T-helper 1 cell treated with Interleukin-12 subunit alpha and Interleukin-12 subunit beta and Interleukin-4 antibody, amounts not matched to agents 30 ng/mL and 1 ng/mL, for 36 hours (primary cell): ENCODE results near the gene SLC25A30. TPM values are rescaled to one million over a fixed set of nuclear protein-coding genes. Genes with fewer than 3 reads are reported as not detected.

ENCODE experiments used
- intact Hi-C: fragments of 100-400 bp; cut with micrococcal nuclease; formaldehyde crosslinking; loops from one replicate; pipeline ENCODE4 v1.15.1; 2024
- total RNA-seq: library from RNA; stranded (reverse); gene quantifications from 2 replicates; pipeline ENCODE4 v1.2.3, GENCODE V29; 2022

Gene SLC25A30, protein sequence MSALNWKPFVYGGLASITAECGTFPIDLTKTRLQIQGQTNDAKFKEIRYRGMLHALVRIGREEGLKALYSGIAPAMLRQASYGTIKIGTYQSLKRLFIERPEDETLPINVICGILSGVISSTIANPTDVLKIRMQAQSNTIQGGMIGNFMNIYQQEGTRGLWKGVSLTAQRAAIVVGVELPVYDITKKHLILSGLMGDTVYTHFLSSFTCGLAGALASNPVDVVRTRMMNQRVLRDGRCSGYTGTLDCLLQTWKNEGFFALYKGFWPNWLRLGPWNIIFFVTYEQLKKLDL
- total RNA-seq, result 22.6 and 26.7 TPM in 2 replicates

DNA sequence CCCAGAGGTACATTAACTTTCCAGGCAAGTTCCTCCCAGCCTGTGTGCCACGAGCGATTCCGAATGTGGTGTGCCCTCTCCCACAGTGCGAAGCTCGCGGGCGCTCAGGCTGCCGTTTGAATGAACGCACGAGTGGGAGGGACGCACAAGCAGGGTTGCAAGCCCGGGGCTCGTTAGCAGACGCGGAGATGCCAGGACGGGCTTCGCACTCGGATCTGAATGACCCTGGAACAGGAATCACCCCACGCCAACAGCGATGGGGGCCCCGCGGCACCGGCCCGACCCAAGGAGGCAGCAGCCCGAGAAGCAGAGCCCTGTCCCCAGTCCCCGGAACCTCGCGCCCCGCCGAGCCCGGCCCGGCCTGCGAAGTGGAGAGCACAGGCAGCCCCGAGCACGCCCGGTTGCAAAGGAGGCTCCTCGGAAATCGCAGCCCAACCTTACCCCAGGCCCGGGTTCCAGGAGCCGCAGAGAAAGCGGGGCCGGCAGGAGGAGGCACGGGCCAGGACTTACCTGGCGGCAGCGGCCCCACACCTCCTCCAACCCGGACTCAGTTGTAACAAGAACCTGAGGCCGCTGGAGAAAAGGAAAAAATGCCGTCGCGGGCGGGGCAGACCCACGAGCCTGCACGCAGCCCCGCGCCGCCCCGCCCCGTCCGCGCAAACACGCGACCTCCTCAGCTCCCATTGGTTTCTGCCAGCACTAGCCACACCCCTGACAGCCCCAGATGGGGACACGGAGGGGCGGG is at the start of gene SLC25A30:
SLC25A30 (minus strand) TSS at position 584 of the 745 bp plus-strand sequence. CDS start 6,948 bp downstream, outside the sequence.
- intact Hi-C loops, result loop anchor here (1.0 to 5.0 kb wide), 11 partner anchors 19 to 841 kb away; partner anchors contain the start of genes COG3, LCP1, TPT1 and TSC22D1

DNA sequence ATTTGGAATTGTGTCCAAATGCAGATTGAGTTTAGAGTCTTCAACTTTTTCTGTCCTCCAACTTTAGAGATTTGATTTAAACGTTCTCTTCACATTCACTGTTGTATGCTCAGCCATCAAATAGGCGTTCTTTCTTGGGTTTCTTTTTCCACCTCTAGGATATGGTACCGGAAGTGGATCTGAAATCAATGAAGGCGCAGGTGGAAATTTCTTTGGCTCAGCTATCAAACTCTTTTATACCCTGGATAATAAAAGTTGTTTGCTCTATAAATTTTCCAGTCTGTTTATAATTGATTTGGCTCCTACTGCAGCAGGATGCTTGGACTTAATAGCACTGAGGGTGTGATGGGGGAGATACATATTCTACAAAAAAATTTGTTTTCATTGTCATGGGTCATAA is 48.2 kb upstream of the SLC25A30 start:
- intact Hi-C loops, result no loop called here

DNA sequence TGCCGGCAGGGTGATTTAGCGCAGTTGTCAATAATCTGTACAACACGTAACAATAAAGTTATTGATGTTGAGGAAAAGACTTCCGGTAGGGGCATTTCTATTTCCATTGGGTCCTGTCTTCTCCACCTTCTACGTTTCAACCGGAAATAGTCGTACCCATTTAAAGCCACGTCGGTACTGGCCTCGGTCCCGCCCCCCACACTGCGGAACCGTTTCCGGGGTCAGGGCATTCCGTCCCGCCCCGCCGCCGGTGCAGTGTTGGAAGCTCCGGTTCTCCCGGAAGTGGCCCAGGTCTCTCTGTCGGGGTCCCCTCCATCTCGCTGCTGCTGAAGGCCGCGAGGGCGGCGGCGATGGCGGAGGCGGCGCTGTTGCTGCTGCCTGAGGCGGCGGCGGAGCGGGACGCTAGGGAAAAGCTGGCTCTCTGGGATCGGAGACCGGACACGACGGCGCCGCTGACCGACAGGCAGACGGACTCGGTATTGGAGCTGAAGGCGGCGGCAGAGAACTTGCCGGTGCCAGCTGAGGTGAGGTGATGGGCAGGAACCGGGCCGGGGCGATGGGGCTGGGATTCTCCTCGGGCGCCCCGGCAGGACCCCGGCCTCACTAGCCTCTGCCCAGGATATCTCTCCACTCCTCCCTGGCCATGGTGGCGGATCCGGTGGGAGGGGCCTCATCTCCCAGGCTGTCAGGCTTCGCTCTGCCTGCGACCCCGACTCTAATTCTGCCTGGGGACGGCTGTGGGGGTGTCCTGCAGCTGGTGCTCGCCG is 46.7 kb upstream of the SLC25A30 start, which contains the start of gene COG3:
COG3 (plus strand) TSS at position 253 of the 767 bp plus-strand sequence; CDS start at position 351, 98 bp downstream.
- intact Hi-C loops, result loop anchor here (1.0 to 2.0 kb wide), 15 partner anchors 24 to 1090 kb away; partner anchors contain the start of genes GPALPP1, GTF2F2, LRRC63 and NUFIP1

DNA sequence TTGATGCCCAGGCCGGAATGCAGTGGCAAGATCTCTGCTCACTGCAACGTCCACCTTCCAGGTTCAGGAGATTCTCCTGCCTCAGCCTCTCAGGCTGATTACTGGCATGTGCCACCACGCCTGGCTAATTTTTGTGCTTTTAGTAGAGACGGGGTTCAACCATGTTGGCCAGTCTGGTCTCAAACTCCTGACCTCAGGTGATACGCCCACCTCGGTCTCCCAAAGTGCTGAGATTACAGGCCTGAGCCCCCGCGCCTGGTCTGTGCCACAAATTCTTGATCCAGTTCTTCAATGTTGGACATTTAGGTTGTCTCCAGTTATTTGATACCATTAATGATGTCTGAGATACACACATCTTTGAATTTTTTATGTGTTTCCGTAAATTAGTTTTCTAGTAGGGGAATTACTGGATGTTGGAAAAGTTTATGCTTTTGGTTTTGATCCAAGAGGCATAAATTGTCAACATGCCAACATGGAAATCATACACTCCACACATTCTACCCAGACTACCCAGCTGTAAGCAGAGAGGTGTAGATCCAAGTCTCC is 46.0 kb upstream of the SLC25A30 start:
- intact Hi-C loops, result loop anchor here (1.0 to 2.0 kb wide), 14 partner anchors 23 to 1091 kb away; partner anchors contain the start of genes GPALPP1, GTF2F2, LRRC63 and NUFIP1

DNA sequence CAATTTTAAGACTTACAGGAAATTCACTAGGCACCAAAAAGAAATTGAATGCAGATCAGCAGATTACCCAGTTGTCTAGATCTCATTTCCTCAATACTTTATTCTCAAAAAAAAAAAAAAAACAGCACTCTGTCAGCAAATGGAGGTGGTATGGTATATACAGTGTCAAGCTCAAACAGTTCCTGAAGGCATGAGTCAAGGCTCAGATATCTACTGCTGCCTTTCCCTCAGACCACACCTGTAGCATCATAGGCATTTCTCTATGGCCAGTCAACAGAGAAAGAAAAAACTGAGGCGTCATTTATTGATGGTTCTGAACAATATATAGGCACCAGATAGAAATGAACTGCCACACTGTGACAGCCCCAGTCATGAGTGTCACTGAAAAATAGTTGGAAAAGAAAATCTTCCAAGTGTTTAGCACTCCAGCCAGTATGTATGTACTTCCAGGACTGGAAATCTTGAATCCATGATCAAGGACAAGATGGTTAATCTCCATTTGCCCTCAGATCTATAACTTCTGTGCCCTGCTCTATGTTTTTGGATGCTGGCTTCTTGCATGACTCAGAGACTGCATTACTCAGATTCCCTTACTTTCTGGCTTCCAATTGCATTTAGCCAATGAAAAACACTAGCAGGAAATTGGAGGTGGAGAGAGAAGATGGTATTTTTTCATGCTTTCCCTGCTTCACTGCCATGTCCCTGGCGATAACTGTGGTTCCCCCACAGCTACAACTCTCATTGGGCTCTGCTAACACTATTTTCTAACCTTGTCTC is 38.2 kb upstream of the SLC25A30 start:
- intact Hi-C loops, result no loop called here

DNA sequence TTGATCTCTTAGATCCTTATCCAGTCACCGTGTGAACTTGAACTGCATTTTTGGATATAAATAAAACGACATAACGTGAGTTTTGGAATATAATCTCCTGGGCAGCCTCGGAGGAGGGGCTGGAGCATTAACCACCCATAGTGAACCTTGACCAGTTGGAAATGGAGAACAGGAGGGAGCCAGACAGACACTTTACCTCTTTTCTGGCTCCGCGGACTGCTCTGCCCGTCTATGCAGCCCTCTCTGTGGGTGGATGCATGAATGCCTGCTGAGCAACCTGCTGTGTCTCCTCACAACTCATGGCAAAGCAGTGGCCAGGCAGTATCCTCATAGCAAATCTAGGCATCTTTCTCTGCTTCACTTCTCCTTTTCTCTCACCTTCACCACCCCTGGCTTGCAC is 36.0 kb upstream of the SLC25A30 start:
- intact Hi-C loops, result no loop called here

DNA sequence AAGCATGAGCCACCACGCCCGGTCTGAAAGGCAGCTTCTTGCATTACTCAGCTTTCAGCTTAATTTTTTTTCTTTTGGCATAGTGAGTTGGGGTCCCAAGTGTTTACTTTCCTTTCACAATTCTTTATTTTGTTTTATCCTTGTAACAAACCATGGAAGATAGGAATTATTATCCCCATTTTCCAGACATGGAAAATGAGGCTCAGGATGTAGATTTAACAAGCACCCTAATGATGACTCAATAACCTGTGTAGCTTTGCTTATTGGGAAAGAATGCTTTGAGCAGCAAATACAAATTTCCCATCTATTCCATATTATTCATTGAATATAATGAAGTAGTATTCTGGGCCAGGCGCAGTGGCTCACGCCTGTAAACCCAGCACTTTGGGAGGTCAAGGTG is 33.1 kb upstream of the SLC25A30 start:
- intact Hi-C loops, result no loop called here

DNA sequence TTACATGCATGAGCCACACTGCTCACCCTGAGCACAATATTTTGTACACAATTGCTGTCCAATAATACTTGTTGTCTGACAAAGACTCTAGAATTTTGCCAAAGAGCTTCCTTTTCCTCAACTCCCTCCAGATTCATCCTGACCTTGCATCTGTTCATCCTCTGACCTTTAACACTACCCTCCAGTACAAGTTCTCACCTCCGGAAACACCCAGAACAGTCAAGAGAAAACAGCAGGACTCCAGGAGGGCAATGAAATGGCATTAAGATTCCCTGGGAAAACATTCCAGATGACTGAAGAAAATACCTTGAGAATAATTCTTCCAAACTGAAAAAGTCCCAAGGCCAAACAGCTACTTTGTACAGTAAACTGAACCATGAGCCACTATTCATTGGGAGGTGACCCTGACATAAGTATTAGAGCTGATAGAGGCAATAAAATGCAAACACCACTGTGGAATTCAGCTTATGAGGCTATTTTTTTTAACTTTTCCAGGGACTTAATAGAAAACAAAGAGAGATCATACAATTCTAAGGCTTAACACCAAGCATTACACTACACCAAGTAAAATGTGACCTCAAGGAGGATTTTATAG is 30.9 kb upstream of the SLC25A30 start:
- intact Hi-C loops, result loop anchor here (1.0 kb wide), 1 partner anchor 17 kb away; no protein-coding TSS in a partner anchor

DNA sequence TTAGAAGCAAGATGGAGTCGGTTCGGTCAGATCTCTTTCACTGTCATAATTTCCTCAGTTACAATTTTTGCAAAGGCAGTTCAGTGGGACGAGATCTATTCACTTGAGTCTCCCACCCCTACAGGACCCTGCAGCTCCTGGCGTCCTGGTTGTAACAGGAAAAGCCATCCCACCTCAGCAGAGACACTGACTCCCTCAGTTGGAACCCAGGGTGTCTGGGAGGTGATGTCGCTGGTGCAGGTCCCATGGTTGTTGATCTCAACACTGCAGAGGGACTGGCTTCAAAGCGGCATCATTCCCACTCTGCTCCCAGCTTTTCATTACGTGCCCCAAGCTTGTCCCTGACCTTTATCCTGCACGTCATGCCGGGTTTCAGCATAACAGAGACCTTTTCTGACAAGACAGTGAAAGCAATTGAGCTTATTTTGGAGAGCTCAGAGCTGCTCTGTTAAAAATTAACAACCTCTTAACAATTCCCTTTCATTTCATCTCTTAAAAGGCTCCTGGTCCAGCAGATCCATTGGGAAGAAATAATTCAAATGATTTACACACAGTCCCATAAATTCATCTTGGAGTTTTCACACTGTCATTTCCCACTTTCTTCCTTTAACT is 29.0 kb upstream of the SLC25A30 start:
- intact Hi-C loops, result no loop called here

DNA sequence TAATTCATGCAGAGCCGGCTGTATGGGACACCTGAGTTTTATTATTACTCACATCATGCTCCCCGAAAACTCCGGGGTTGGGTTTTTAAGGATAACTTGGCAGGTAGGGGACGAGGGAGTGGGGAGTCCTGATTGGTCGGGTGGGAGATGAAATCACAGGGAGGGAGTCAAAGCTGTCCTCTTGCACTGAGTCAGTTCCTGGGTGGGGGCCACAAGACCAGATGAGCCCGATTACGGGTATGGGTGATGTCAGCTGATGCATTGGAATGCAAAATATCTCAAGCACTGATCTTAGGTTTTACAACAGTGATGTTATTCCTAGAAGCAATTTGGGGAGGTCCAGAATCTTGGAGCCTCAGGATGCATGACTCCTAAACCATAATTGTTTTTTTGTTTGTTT is 28.0 kb upstream of the SLC25A30 start:
- intact Hi-C loops, result no loop called here

DNA sequence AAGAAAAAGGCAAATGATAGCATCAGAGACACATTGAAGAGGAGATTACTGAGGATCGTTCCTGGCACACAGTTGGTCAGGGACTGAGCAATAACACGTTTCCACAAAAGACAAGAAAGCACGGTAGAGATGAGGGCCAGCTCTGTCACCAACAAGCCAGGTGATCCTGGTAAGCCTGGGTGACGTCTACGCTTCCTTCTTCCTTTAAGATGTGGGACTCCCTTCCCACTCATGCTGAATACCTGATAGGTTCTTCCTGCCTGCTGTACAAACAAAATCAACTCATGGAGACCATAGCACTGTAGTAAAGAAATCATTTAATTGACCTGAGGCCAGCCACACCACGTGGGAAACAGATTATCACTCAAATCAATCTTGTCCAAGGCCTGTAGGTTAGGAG is 26.9 kb upstream of the SLC25A30 start:
- intact Hi-C loops, result no loop called here

DNA sequence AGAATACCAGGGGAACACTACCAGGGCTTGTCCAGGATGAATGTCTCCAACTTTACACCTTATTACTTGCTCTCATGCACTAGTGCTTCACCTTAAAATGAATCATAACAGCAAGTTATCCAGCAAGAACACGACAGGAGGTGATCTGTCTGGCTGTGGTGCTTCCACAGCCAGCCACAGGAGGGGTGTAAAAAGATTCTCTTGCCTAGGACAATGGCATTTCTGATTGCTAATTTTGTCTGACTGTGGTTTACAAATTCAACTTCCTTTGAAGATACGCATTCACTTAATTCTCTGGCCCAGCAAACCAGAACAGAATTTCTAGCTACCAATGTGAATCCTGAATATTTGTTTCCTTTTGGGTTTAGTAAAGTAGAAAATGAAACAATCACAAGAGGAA is 23.5 kb upstream of the SLC25A30 start:
- intact Hi-C loops, result loop anchor here (1.0 kb wide), 2 partner anchors 14 to 23 kb away; partner anchors contain the start of gene COG3

DNA sequence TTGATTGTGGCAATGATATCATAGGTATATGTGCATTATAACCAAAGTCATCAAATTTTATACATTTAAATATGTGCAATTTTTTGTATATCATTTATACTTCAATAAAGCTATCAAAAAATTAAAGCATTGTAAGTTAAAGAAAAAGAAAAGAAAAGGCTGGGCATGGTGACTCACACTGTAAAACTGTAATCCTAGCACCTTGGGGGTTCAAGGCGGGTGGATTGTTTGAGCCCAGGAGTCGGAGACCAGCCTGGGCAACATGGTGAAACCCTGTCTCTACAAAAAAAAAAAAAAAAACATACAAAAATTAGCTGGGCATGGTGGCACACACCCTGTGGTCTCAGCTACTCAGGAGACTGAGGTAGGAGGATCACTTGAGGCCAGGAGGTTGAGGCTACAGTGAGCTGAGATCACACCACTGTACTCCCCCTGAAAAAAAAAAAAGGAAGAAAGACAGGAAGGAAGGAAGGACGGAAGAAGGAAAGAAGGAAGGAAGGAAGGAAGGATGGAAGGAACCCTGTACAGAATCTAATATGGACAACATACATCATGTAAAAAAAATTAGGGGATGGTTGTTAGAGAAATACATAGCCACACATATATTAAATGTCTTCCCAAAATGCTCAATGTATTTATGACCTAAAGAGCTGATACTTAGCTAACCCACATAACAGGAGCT is 21.7 kb upstream of the SLC25A30 start:
- intact Hi-C loops, result no loop called here

DNA sequence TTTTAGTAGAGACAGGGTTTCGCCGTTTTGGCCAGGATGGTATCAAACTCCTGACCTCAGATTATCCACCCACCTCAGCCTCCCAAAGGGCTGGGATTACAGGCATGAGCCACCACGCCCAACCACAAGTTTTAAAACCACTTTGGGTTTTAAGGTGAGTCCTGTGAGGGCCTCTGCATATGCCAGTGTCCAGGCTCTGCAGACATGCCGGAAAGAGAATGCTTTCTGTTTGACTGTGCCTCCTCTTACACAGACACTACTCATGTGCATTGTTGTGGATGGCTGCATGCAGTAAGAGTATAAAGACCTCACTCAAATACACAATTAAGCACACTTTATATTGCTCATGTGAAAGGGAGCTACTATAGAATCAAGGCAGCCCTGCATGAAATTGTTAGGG is 20.8 kb upstream of the SLC25A30 start:
- intact Hi-C loops, result no loop called here

DNA sequence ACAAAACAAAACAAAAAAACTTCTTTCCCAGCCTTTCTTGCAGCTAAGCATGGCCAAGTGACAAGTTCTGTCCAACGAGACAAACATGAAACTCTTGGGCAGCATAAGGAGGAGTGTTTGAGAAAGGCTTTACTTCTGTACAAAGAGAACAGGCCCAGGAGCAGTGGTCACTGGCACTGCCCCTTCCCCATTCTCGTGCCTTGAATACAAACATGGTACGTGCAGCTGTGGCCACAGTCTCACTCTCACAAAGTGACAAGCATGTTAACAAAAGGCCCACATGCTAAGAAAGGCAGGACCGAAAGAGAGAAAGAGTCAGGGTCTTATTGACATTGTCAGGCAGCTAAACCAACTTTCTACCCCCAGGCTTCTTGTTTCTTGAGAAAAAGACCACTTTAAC is 19.8 kb upstream of the SLC25A30 start:
- intact Hi-C loops, result no loop called here

DNA sequence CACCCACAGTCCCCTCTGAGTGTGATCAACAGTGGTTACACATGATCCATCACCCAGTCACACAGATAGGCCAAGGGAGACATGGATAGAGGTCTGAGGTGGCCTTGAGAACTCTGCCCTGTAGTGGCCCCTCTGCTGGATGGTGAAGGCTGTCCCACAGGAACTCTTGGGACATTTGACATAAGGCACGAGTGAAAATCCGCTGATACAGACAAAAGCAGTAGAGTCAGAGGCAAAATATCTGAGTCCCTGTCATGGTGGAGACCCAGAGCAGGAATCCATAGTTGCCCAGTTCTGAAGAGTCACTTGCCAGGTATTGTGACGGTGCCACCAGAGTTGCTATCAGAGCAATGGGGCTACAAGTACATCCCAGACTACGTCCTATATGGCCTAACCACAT is 18.8 kb upstream of the SLC25A30 start:
- intact Hi-C loops, result no loop called here

DNA sequence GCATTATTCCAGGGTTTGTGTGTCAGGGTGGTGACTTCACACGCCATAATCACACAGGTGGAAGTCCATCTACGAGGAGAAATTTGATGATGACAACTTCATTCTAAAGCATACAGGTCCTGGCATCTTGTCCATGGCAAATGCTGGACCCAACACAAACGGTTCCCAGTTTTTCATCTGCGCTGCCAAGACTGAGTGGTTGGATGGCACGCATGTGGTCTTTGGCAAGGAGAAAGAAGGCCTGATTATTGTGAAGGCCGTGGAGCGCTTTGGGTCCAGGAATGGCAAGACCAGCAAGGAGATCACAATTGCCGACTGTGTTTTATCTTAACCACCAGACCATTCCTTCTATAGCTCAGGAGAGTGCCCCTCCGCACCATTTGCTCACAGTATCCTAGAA is 18.2 kb upstream of the SLC25A30 start:
- intact Hi-C loops, result no loop called here

DNA sequence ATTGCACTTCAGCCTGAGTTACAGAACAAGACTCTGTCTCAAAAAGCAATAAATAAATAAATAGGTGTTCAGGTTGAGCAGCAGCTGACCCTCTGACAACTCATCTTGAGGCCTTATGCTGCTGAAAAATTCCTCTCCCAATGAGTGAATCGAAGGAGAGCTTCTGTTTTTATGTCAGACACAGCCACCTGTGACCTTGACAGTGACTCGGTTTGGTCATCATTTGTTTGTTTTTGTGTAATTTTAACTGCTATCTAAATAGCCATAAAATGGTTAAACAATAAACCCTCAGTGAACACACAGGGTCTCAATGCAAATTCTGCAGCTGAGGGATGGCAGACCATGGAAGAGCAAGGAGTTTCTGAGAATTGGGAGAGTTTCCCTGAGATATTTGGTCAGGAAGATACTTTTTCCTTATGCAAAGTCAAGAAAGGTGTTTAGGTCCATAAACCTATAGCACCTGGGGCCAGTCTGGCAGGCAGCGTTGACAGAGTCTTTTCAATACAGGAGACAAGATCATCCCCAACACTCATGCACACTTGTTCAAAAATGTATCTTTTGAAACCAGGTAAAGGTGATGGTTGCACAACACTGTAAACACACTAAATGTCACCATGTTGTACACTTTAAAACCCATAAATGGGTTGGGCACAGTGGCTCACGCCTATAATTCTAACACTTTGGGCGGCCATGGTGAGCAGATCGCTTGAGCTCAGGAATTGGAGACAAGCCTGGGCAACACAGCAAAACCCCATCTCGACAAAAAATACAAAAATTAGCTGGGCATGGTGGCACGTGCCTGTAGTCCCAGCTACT is 16.6 kb upstream of the SLC25A30 start:
- intact Hi-C loops, result no loop called here
